Measurements from ENCODE around the gene IDH3B. TPM values are rescaled to one million over a fixed set of nuclear protein-coding genes. Genes with fewer than 3 reads are reported as not detected.

The IDH3B gene
- polyA plus RNA-seq, 1 experiment, result 143 TPM

GRCh38 chr20:2703716-2704475 lies 39.9 kb upstream of the IDH3B start:
- no peak for DNase-seq (ENCODE audit: low read depth)
- Histone ChIP-seq H3K27me3 (ENCODE audit: control insufficient read depth, insufficient read depth, low read length) (peaks cover 10% of the 10 kb centered on the region), H3K4me3 (ENCODE audit: low read depth, low read length) (no peak overlapping the region), H3K36me3 (ENCODE audit: control insufficient read depth, insufficient read depth, low read length) (no peaks in the 10 kb centered on the region)
- CTCF ChIA-PET, result no interaction called here
- POLR2A ChIA-PET, result no interaction called here
- TF ChIP-seq CTCF (IDR thresholded peaks at IDR 0.05; ENCODE audit: insufficient read depth, low read depth, low read length), result no peak

DNA sequence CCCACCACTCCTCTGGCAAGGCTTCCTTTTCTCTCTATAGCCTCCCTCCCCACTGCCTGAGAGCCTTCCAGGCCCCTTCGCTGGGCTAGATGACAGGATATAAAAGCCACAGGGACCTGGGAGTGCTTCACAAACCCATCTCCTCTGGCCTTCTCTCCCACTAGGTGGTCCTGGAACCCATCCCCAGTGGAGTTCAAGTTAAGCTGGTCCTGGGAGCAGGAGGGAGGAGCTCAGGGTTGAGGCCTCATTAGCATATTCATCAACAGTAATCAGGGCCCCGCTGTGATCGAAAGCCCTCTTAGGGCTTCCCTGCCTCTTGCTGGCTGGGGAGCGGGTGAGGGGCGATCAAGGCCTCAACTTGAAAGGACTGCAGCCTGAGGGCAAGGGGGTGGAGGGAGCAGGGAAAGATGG lies 37.7 kb upstream of the IDH3B start:
- POLR2A ChIA-PET, result no interaction called here
- Histone ChIP-seq H3K4me3 (ENCODE audit: low read depth, low read length) (no peak overlapping the region), H3K27me3 (ENCODE audit: control insufficient read depth, insufficient read depth, low read length) (peaks cover 16% of the 10 kb centered on the region), H3K36me3 (ENCODE audit: control insufficient read depth, insufficient read depth, low read length) (no peaks in the 10 kb centered on the region)
- CTCF ChIA-PET, result no interaction called here
- DNase-seq (ENCODE audit: low read depth), result no peak
- no peak for TF ChIP-seq CTCF (IDR thresholded peaks at IDR 0.05; ENCODE audit: insufficient read depth, low read depth, low read length)

DNA sequence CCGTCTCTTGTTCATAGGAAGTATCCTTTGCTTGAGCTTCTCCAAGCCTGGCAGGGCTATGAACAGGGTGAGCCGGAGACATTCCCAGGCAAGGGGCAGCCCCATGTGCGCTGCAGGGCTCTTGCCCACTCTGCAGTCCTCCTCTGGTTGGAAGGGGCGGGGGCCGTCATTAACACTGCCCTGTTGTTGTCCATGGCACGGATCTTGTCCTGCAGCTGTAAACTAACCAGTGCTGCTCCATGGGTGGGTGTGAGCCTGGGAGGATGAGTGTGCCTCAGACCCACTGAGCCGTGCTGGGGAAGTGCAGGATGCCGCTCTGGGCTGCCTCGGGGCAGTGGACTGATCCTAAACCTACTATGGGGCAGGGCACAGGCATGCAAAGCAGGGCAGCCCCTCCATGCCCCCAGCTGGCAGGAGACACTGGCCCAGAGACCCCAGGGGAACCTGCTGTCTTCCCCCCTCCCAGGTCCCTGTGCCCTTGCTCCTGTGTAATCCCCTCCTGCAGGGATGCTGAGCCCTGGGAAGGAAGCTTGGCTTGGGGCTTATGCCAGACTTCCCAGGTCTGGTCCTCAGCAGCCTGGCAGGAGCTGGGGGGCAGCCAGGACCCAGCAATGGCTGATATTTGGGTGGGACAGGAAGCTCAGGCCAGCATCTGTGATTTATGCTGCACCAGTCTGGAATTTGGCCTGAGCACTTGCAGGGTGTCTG lies 37.1 kb upstream of the IDH3B start:
- H3K27me3 ChIP-seq (ENCODE audit: control insufficient read depth, insufficient read depth, low read length), result peaks cover 18% of the 10 kb centered on the region
- TF ChIP-seq CTCF (IDR thresholded peaks at IDR 0.05; ENCODE audit: insufficient read depth, low read depth, low read length), result no peak
- POLR2A ChIA-PET, result no interaction called here
- H3K4me3 ChIP-seq (ENCODE audit: low read depth, low read length), result no peak overlapping the region
- H3K36me3 ChIP-seq (ENCODE audit: control insufficient read depth, insufficient read depth, low read length), result no peaks in the 10 kb centered on the region
- no peak for DNase-seq (ENCODE audit: low read depth)
- CTCF ChIA-PET, result interaction anchor here (1.3 kb wide), 1 partner anchor 11 kb away, joined by 3 read pairs; no protein-coding TSS in a partner anchor

GRCh38 chr20:2699775-2700413 lies 35.9 kb upstream of the IDH3B start:
- no peak for DNase-seq (ENCODE audit: low read depth)
- Histone ChIP-seq H3K4me3 (ENCODE audit: low read depth, low read length) (no peak overlapping the region), H3K27me3 (ENCODE audit: control insufficient read depth, insufficient read depth, low read length) (peaks cover 20% of the 10 kb centered on the region), H3K36me3 (ENCODE audit: control insufficient read depth, insufficient read depth, low read length) (no peaks in the 10 kb centered on the region)
- no peak for TF ChIP-seq CTCF (IDR thresholded peaks at IDR 0.05; ENCODE audit: insufficient read depth, low read depth, low read length)
- ChIA-PET POLR2A (no interaction called here), CTCF (interaction anchor here (1.3 kb wide), 1 partner anchor 12 kb away, joined by 3 read pairs; no protein-coding TSS in a partner anchor)

GRCh38 chr20:2698912-2699311 lies 34.9 kb upstream of the IDH3B start:
- no peaks in the 10 kb centered on the region for H3K36me3 ChIP-seq (ENCODE audit: control insufficient read depth, insufficient read depth, low read length)
- no peak overlapping the region for H3K4me3 ChIP-seq (ENCODE audit: low read depth, low read length)
- TF ChIP-seq CTCF (IDR thresholded peaks at IDR 0.05; ENCODE audit: insufficient read depth, low read depth, low read length), result no peak
- DNase-seq (ENCODE audit: low read depth), result no peak
- POLR2A ChIA-PET, result no interaction called here
- H3K27me3 ChIP-seq (ENCODE audit: control insufficient read depth, insufficient read depth, low read length), result peaks cover 26% of the 10 kb centered on the region
- CTCF ChIA-PET, result no interaction called here
